PC-9 (cell line): Measurements from ENCODE around the gene RNU6-1.

Source experiments
- EZH2 ChIP-seq: fragments of 200-600 bp; sonication (generic); IDR thresholded peaks from 2 replicates; pipeline ENCODE4 v1.8.0; 2017; ENCODE audit warnings: antibody characterized with exemption, low read depth
- TF ChIP-seq, protein P1 (sequence below): fragments of 200-600 bp; sonication (generic); conservative IDR thresholded peaks from 2 replicates; pipeline ENCODE4 v1.6.1; 2017; ENCODE audit warnings: mixed run types, antibody characterized with exemption, mild to moderate bottlenecking, moderate library complexity

GRCh38 chr15:67839929-67840748 lies at the start of gene RNU6-1:
- TF ChIP-seq EZH2: no peak
- TF ChIP-seq, protein P1, sequence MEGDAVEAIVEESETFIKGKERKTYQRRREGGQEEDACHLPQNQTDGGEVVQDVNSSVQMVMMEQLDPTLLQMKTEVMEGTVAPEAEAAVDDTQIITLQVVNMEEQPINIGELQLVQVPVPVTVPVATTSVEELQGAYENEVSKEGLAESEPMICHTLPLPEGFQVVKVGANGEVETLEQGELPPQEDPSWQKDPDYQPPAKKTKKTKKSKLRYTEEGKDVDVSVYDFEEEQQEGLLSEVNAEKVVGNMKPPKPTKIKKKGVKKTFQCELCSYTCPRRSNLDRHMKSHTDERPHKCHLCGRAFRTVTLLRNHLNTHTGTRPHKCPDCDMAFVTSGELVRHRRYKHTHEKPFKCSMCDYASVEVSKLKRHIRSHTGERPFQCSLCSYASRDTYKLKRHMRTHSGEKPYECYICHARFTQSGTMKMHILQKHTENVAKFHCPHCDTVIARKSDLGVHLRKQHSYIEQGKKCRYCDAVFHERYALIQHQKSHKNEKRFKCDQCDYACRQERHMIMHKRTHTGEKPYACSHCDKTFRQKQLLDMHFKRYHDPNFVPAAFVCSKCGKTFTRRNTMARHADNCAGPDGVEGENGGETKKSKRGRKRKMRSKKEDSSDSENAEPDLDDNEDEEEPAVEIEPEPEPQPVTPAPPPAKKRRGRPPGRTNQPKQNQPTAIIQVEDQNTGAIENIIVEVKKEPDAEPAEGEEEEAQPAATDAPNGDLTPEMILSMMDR: no peak
